Astrocyte of the cerebellum (primary cell): ENCODE results near the gene KLHL12.

Experiments
- DNase-seq: peaks from one replicate; pipeline ENCODE4 v3.0.0-alpha.2; 2011; ENCODE audit warnings: low read depth
- H3K4me3 ChIP-seq: 2 replicates; pipeline ENCODE4 v1.5.1; 2011; ENCODE audit warnings: mild to moderate bottlenecking, low read depth, low read length, moderate library complexity
- CTCF ChIP-seq: IDR thresholded peaks from 2 replicates; pipeline ENCODE4 v1.5.1; 2012; ENCODE audit warnings: low read length, low read depth, moderate library complexity, mild to moderate bottlenecking; ENCODE audit errors: missing control alignments
- in situ Hi-C: cut with HindIII; loops from 2 replicates; pipeline ENCODE4 v1.10.0; 2017; ENCODE audit warnings: low sequenced_read_pairs

Gene KLHL12

GRCh38 chr1:202890392-202890791, 36.6 kb downstream of the KLHL12 start:
- DNase-seq = no peak
- H3K4me3 ChIP-seq = no peak overlapping the region
- in situ Hi-C loops = no loop called here
- TF ChIP-seq CTCF = no peak

DNA sequence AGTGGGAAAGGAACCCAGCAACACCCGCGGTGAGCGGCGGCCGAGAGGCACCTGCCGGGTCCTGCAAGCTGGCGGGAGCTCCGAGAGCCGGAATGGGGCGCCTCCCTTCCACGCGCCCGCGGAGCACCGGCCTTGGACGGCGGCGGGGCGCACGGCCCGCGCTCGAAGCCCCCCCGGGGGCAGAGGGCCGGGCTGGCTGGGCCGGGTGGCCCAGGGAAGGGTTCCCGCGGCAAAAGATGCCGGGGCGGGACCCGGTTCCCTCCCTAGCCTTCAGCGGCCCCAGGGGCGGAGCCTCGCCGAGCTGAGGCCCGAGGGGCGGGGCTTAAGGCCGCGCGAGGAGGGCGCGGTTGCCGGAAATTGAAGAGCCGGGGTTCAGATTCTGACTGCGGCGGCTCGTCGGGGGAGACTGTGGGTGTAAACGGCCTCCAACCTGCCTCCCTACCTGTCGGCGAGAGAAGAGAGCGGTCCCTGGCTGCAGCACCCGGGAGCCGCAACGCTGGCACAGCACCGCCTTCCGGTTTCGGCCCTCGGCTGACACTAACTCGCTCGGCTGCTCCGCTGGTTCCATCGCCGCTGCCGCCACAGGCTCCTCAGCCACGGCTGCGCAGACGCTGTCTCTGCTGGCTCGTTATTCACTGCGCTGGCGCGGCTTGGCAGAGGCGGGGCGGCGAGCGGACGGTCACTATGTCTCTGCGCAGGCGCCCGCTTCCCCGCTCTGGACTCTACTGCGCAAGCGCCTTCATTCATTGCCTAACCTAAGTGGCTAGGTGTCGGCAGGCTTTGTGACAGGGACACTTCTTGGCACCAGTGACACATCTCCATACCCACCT, 38.3 kb downstream of the KLHL12 start, which contains the start of gene RABIF:
RABIF (minus strand) TSS at position 619 of the 830 bp plus-strand sequence; CDS start at position 568, 51 bp downstream.
- peak; percentile 82 for DNase-seq
- TF ChIP-seq CTCF = peak; percentile 14
- in situ Hi-C loops = no loop called here
- peak within 1 kb of the TSS; percentile 82 for H3K4me3 ChIP-seq

DNA sequence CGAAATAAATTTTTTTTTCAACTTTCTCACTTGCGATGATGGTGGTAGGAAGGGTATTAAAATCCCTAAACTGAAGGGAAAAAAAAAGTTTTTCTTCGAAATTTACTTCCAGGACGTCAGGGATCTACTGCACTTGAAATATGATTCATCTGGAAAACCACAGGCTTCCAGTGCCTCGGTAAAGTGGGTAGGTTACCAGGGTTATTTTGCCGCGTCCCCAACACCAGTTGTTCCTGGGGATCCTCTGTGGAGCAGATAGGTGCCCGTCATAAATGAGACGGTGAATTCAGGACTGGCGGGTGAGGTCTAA, 38.9 kb downstream of the KLHL12 start:
- no peak for TF ChIP-seq CTCF
- in situ Hi-C loops = no loop called here
- no peak for DNase-seq
- peak overlapping the region; percentile 82 for H3K4me3 ChIP-seq

- H3K4me3 ChIP-seq = no peak overlapping the region
- no peak for TF ChIP-seq CTCF
- in situ Hi-C loops = no loop called here
- no peak for DNase-seq
Observed at GRCh38 chr1:202880961-202881460, 46.0 kb downstream of the KLHL12 start.

DNA sequence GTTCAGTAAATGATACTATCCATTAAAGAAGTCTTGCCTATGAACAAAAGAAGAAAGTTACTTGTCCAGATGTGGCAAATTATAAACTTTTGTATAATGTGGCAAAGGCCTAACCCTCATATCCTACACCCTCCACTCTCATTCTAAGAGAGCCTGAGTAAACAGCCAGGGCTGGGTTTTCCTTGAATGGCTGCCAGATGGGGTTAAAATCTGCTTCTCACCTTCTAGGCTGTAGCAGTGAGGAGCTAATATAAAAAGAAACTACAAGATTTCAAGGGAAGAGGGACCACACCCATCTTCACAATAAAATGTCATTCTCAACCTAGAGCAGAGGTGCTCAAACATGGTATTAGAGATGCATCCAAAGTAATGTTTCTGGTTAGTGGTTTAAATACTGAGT, 47.0 kb downstream of the KLHL12 start:
- no peak for DNase-seq
- in situ Hi-C loops = no loop called here
- no peak overlapping the region for H3K4me3 ChIP-seq
- no peak for TF ChIP-seq CTCF

DNA sequence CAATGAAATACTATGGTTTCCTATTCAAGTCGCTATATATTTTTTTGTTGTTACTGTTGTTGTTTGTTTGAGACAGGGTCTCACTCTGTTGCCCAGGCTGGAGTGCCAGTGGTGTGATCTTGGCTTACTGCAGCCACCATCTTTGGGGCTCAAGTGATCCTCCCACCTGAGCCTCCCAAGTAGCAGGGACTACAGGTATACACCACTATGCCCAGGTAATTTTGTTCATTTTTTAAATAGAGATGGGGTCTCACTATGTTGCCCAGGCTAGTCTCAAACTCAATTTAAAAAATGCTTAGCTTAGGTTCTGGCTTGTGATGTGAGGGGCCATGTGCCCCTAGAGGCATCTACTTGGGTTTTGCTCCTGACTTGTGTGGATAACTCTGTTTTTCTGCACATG, 47.9 kb downstream of the KLHL12 start:
- no peak overlapping the region for H3K4me3 ChIP-seq

More for the DNA sequence above, 47.9 kb downstream of the KLHL12 start:
- no peak for DNase-seq
- in situ Hi-C loops = no loop called here
- TF ChIP-seq CTCF = no peak
